Left lung (tissue), 10 donors: ENCODE measurements around the gene RPN1. TPM values are rescaled to one million over a fixed set of nuclear protein-coding genes. Genes with fewer than 3 reads are reported as not detected.

Experiments used
- ATAC-seq: fragments of 200-7000 bp; cut with Tn5 transposase; one replicate; pipeline ENCODE4 v1.9.1; 2020; ENCODE audit warnings: moderate library complexity
- DNase-seq, 4 donors: peaks; one replicate each; pipeline ENCODE4 v3.0.0-alpha.2; 2013 to 2020
- H3K27ac ChIP-seq, 2 donors: fragments of 200-600 bp; sonication (generic) in 1 of 2; one replicate each; pipeline versions ENCODE4 v1.5.0 to v1.8.0; 2020 to 2021
- H3K27me3 ChIP-seq, 2 donors: fragments of 200-600 bp; sonication (generic) in 1 of 2; one replicate each; pipeline versions ENCODE4 v1.5.0 to v1.8.0; 2020 to 2021
- H3K36me3 ChIP-seq, 2 donors: fragments of 200-600 bp; sonication (generic) in 1 of 2; one replicate each; pipeline versions ENCODE4 v1.5.0 to v1.8.0; 2020 to 2021
- H3K4me1 ChIP-seq, 2 donors: fragments of 200-600 bp; one replicate each; pipeline ENCODE4 v1.8.0; 2021
- H3K4me3 ChIP-seq, 2 donors: fragments of 200-600 bp; sonication (generic) in 1 of 2; one replicate each; pipeline versions ENCODE4 v1.5.0 to v1.8.0; 2020 to 2021; ENCODE audit warnings: mild to moderate bottlenecking in 1 of 2
- H3K9me3 ChIP-seq, 2 donors: fragments of 200-600 bp; sonication (generic) in 1 of 2; one replicate each; pipeline versions ENCODE4 v1.5.0 to v1.8.0; 2020 to 2021
- CTCF ChIP-seq, 2 donors: fragments of 200-600 bp; sonication (generic) in 1 of 2; IDR thresholded peaks; one replicate each; pipeline versions ENCODE4 v1.5.0 to v1.8.0; 2021; ENCODE audit warnings: antibody characterized with exemption in 2 of 2
- intact Hi-C, 2 donors: fragments of 100-400 bp; cut with DNase I; formaldehyde crosslinking; loops; one replicate each; pipeline versions ENCODE4 v1.11.2 to v1.14.2; 2022
- polyA plus RNA-seq, 6 donors: library from polyadenylated mRNA; unstranded; fragments of 120-200 nt; gene quantifications; one replicate each; pipeline ENCODE4 v1.2.1, GENCODE V29; 2013; ENCODE audit not compliant: insufficient read length in 6 of 6
- total RNA-seq, 2 donors: library from RNA; stranded (reverse); fragmentation: NEBNext Ultra II Directional; extraction: Animal tissue kit (Norgen Biotek cat#: 25700); gene quantifications; one replicate each; pipeline ENCODE4 v1.2.1, GENCODE V29; 2021
- donor health status: DM: no; HTN: yes; CAD: no.
- donor health status: DM: no; HTN: no; CAD: no.

The RPN1 gene
- total and polyA plus RNA-seq, 8 donors: 132 to 294 (median 154) TPM

- intact Hi-C loops: loop anchor here in 1 of 2 donors (10.0 kb wide), 1 partner anchor 452 kb away; no protein-coding TSS in a partner anchor
- Histone ChIP-seq H3K27ac (peak overlapping the region; percentile 84 to 87), H3K9me3 (no peaks in the 10 kb centered on the region), H3K4me1 (peaks cover 18 to 54% of the 10 kb centered on the region in 2 donors), H3K4me3 (peak overlapping the region; percentile 20 to 62), H3K36me3 (peaks cover 0 to 45% of the 10 kb centered on the region in 2 donors), H3K27me3 (no peaks in the 10 kb centered on the region)
- DNase-seq (no peak), ATAC-seq (no peak)
- no peak for TF ChIP-seq CTCF (IDR thresholded peaks at IDR 0.05)
Measured at GRCh38 chr3:128617270-128617556, 33.4 kb downstream of the RPN1 start.

- DNase-seq: no peak
- ATAC-seq: no peak
- TF ChIP-seq CTCF (IDR thresholded peaks at IDR 0.05): no peak
- intact Hi-C loops: loop anchor here in 1 of 2 donors (10.0 kb wide), 1 partner anchor 452 kb away; no protein-coding TSS in a partner anchor
- H3K4me3 ChIP-seq: peak overlapping the region in 1 of 2 donors; percentile 62
- peaks cover 18 to 49% of the 10 kb centered on the region in 2 donors for H3K4me1 ChIP-seq
- H3K9me3 ChIP-seq: no peaks in the 10 kb centered on the region
- peaks cover 0 to 40% of the 10 kb centered on the region in 2 donors for H3K36me3 ChIP-seq
- peak overlapping the region; percentile 84 to 87 for H3K27ac ChIP-seq
- no peaks in the 10 kb centered on the region for H3K27me3 ChIP-seq
Measured at GRCh38 chr3:128616516-128617269, 33.9 kb downstream of the RPN1 start.

GRCh38 chr3:128614076-128614475, 36.5 kb downstream of the RPN1 start:
- ATAC-seq (no peak), DNase-seq (no peak)
- no peaks in the 10 kb centered on the region for H3K27me3 ChIP-seq
- peaks cover 0 to 14% of the 10 kb centered on the region in 2 donors for H3K36me3 ChIP-seq
- H3K4me1 ChIP-seq: peaks cover 13 to 23% of the 10 kb centered on the region in 2 donors
- TF ChIP-seq CTCF (IDR thresholded peaks at IDR 0.05): no peak
- no peak overlapping the region for H3K4me3 ChIP-seq
- H3K27ac ChIP-seq: no peak overlapping the region
- no peaks in the 10 kb centered on the region for H3K9me3 ChIP-seq
- intact Hi-C loops: loop anchor here in 1 of 2 donors (10.0 kb wide), 1 partner anchor 449 kb away; no protein-coding TSS in a partner anchor

GRCh38 chr3:128613083-128613829, 37.4 kb downstream of the RPN1 start:
- Histone ChIP-seq H3K4me1 (peaks cover 6 to 15% of the 10 kb centered on the region in 2 donors), H3K9me3 (no peaks in the 10 kb centered on the region), H3K27ac (no peak overlapping the region), H3K27me3 (no peaks in the 10 kb centered on the region), H3K36me3 (peaks cover 0 to 6% of the 10 kb centered on the region in 2 donors), H3K4me3 (no peak overlapping the region)
- intact Hi-C loops: loop anchor here in 1 of 2 donors (10.0 kb wide), 1 partner anchor 448 kb away; no protein-coding TSS in a partner anchor
- no peak for TF ChIP-seq CTCF (IDR thresholded peaks at IDR 0.05)
- DNase-seq: no peak
- no peak for ATAC-seq
